Measurements from ENCODE around the gene ANKRD44.

Gene ANKRD44

GRCh38 chr2:197007716-197008628 lies 302.6 kb downstream of the ANKRD44 start:
- Histone ChIP-seq H3K9me3 (ENCODE audit: severe bottlenecking) (no peaks in the 10 kb centered on the region), H3K36me3 (ENCODE audit: low read depth) (no peaks in the 10 kb centered on the region), H3K4me3 (ENCODE audit: severe bottlenecking) (no peak overlapping the region), H3K27ac (ENCODE audit: poor library complexity, severe bottlenecking) (no peak overlapping the region), H3K27me3 (ENCODE audit: insufficient read depth, poor library complexity, severe bottlenecking) (no peaks in the 10 kb centered on the region), H3K4me1 (ENCODE audit: insufficient read depth, poor library complexity, severe bottlenecking) (peaks cover 2% of the 10 kb centered on the region)
- DNase-seq (ENCODE audit: low spot score): no peak
- ATAC-seq (ENCODE audit: low read depth): peak; percentile 80
- no peak for TF ChIP-seq CTCF (IDR thresholded peaks at IDR 0.05; ENCODE audit: poor library complexity, severe bottlenecking)

GRCh38 chr2:197001921-197002320 lies 308.7 kb downstream of the ANKRD44 start:
- Histone ChIP-seq H3K4me1 (ENCODE audit: insufficient read depth, poor library complexity, severe bottlenecking) (no peaks in the 10 kb centered on the region), H3K27me3 (ENCODE audit: insufficient read depth, poor library complexity, severe bottlenecking) (no peaks in the 10 kb centered on the region), H3K36me3 (ENCODE audit: low read depth) (no peaks in the 10 kb centered on the region), H3K4me3 (ENCODE audit: severe bottlenecking) (no peak overlapping the region), H3K27ac (ENCODE audit: poor library complexity, severe bottlenecking) (no peak overlapping the region), H3K9me3 (ENCODE audit: severe bottlenecking) (no peaks in the 10 kb centered on the region)
- no peak for DNase-seq (ENCODE audit: low spot score)
- no peak for TF ChIP-seq CTCF (IDR thresholded peaks at IDR 0.05; ENCODE audit: poor library complexity, severe bottlenecking)
- no peak for ATAC-seq (ENCODE audit: low read depth)

- no peaks in the 10 kb centered on the region for H3K36me3 ChIP-seq (ENCODE audit: low read depth)
- no peak for TF ChIP-seq CTCF (IDR thresholded peaks at IDR 0.05; ENCODE audit: poor library complexity, severe bottlenecking)
- DNase-seq (ENCODE audit: low spot score) (no peak), ATAC-seq (ENCODE audit: low read depth) (no peak)
- no peaks in the 10 kb centered on the region for H3K4me1 ChIP-seq (ENCODE audit: insufficient read depth, poor library complexity, severe bottlenecking)
- no peaks in the 10 kb centered on the region for H3K27me3 ChIP-seq (ENCODE audit: insufficient read depth, poor library complexity, severe bottlenecking)
- no peak overlapping the region for H3K27ac ChIP-seq (ENCODE audit: poor library complexity, severe bottlenecking)
- no peak overlapping the region for H3K4me3 ChIP-seq (ENCODE audit: severe bottlenecking)
- no peaks in the 10 kb centered on the region for H3K9me3 ChIP-seq (ENCODE audit: severe bottlenecking)
Measured at GRCh38 chr2:196995757-196996314, 314.7 kb downstream of the ANKRD44 start.

DNA sequence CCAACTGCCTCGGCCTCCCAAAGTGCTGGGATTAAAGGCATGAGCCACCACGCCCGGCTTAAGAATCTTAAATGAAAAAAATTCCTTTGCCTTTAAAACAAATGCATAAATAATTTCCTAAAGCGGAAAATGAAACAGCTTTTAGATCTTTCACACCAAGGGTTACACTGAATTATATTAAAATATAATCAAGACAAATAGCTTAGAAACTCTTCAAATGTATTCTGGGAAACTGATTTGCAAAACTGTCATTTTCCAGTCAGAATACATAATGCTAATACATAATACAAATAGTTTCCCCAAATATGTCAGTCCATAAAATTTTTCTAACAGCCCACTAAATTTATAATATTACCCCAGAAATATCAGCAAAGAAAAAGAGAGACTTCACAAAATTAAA lies 315.8 kb downstream of the ANKRD44 start:
- ATAC-seq (ENCODE audit: low read depth) (no peak), DNase-seq (ENCODE audit: low spot score) (no peak)
- no peak for TF ChIP-seq CTCF (IDR thresholded peaks at IDR 0.05; ENCODE audit: poor library complexity, severe bottlenecking)
- Histone ChIP-seq H3K36me3 (ENCODE audit: low read depth) (no peaks in the 10 kb centered on the region), H3K4me1 (ENCODE audit: insufficient read depth, poor library complexity, severe bottlenecking) (no peaks in the 10 kb centered on the region), H3K27ac (ENCODE audit: poor library complexity, severe bottlenecking) (no peak overlapping the region), H3K27me3 (ENCODE audit: insufficient read depth, poor library complexity, severe bottlenecking) (no peaks in the 10 kb centered on the region), H3K9me3 (ENCODE audit: severe bottlenecking) (no peaks in the 10 kb centered on the region), H3K4me3 (ENCODE audit: severe bottlenecking) (no peak overlapping the region)

DNA sequence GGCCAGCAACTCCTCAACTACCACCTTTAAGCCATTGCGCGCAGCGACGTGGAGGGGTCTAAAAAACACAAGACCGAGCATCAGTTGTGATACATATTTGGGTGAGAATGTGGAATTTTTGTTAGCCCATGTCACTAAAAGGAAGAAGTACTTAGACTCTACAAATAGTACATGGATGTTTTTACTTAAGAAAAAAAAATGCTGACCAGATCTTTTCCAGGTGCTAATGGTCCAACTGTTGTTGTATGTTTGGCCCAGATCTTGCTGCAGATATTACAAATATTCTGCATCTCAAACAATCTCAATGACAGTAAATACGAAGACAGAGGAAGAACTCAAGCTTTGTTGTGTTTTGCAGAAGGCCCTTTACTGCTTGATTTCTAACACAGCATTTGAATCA lies 317.0 kb downstream of the ANKRD44 start:
- H3K4me1 ChIP-seq (ENCODE audit: insufficient read depth, poor library complexity, severe bottlenecking): no peaks in the 10 kb centered on the region
- ATAC-seq (ENCODE audit: low read depth): no peak
- H3K4me3 ChIP-seq (ENCODE audit: severe bottlenecking): no peak overlapping the region
- no peaks in the 10 kb centered on the region for H3K36me3 ChIP-seq (ENCODE audit: low read depth)
- no peak overlapping the region for H3K27ac ChIP-seq (ENCODE audit: poor library complexity, severe bottlenecking)
- no peak for DNase-seq (ENCODE audit: low spot score)
- H3K27me3 ChIP-seq (ENCODE audit: insufficient read depth, poor library complexity, severe bottlenecking): no peaks in the 10 kb centered on the region
- no peak for TF ChIP-seq CTCF (IDR thresholded peaks at IDR 0.05; ENCODE audit: poor library complexity, severe bottlenecking)
- no peaks in the 10 kb centered on the region for H3K9me3 ChIP-seq (ENCODE audit: severe bottlenecking)
